ENCODE measurements around the gene NPRL2.

Gene NPRL2

GRCh38 chr3:50325113-50325480, 25.5 kb downstream of the NPRL2 start:
- no peaks in the 10 kb centered on the region for H3K9me3 ChIP-seq (ENCODE audit: control insufficient read depth, low read length)
- no peaks in the 10 kb centered on the region for H3K27me3 ChIP-seq (ENCODE audit: control insufficient read depth in 1 of 2, insufficient read depth in 1 of 2, low read length in 2 of 2)
- no peak overlapping the region for H2AK5ac ChIP-seq (ENCODE audit: low read length, severe bottlenecking)
- H3K18ac ChIP-seq (ENCODE audit: low read depth in 1 of 2, low read length in 2 of 2): no peak overlapping the region
- no peak overlapping the region for H2AFZ ChIP-seq (ENCODE audit: low read depth, low read length)
- peaks cover 29% of the 10 kb centered on the region for H3K4me1 ChIP-seq (ENCODE audit: control insufficient read depth, insufficient read depth, low read depth, low read length)
- no peak for DNase-seq
- H3K4me3 ChIP-seq (ENCODE audit: insufficient read depth in 1 of 2, low read depth in 1 of 2, low read length in 2 of 2): no peak overlapping the region
- no peak overlapping the region for H2BK15ac ChIP-seq (ENCODE audit: low read depth, poor library complexity, severe bottlenecking)
- WGBS: no CpG with 5 or more reads among the region's 2 CpGs
- no peak overlapping the region for H2BK120ac ChIP-seq (ENCODE audit: low read depth, low read length)
- no peak overlapping the region for H3K4ac ChIP-seq (ENCODE audit: low read depth in 1 of 2, low read length in 2 of 2)
- no peak overlapping the region for H3K23ac ChIP-seq (ENCODE audit: low read length in 2 of 2)
- H3K36me3 ChIP-seq (ENCODE audit: control insufficient read depth in 1 of 2, insufficient read depth in 2 of 2, low read depth in 1 of 2, low read length in 2 of 2): peaks cover 27 to 41% of the 10 kb centered on the region in 2 experiments
- no peak overlapping the region for H4K91ac ChIP-seq (ENCODE audit: low read length)
- no peak overlapping the region for H2BK5ac ChIP-seq (ENCODE audit: low read depth, low read length, poor library complexity, severe bottlenecking)
- no peak overlapping the region for H3K4me2 ChIP-seq (ENCODE audit: low read length, poor library complexity, severe bottlenecking)
- H3K14ac ChIP-seq (ENCODE audit: low read length in 2 of 2): no peak overlapping the region
- H3K9ac ChIP-seq (ENCODE audit: low read length): no peak overlapping the region
- H2BK12ac ChIP-seq (ENCODE audit: low read length in 2 of 2): no peak overlapping the region
- peaks cover 17% of the 10 kb centered on the region for H3K79me1 ChIP-seq (replicated peaks; ENCODE audit: low read length, poor library complexity, severe bottlenecking)
- H3K27ac ChIP-seq (ENCODE audit: low read length, poor library complexity, severe bottlenecking): no peak overlapping the region
- no peak overlapping the region for H4K8ac ChIP-seq (ENCODE audit: low read length)

- Histone ChIP-seq H2BK12ac (ENCODE audit: low read length in 2 of 2) (no peak overlapping the region), H2BK120ac (ENCODE audit: low read depth, low read length) (no peak overlapping the region), H3K36me3 (ENCODE audit: control insufficient read depth in 1 of 2, insufficient read depth in 2 of 2, low read depth in 1 of 2, low read length in 2 of 2) (peaks cover 27 to 41% of the 10 kb centered on the region in 2 experiments), H3K18ac (ENCODE audit: low read depth in 1 of 2, low read length in 2 of 2) (no peak overlapping the region), H3K4me3 (ENCODE audit: insufficient read depth in 1 of 2, low read depth in 1 of 2, low read length in 2 of 2) (no peak overlapping the region), H3K79me1 (replicated peaks; ENCODE audit: low read length, poor library complexity, severe bottlenecking) (peaks cover 20% of the 10 kb centered on the region), H3K4me2 (ENCODE audit: low read length, poor library complexity, severe bottlenecking) (no peak overlapping the region), H2AFZ (ENCODE audit: low read depth, low read length) (no peak overlapping the region), H2AK5ac (ENCODE audit: low read length, severe bottlenecking) (peak overlapping the region; percentile 47), H3K27ac (ENCODE audit: low read length, poor library complexity, severe bottlenecking) (no peak overlapping the region), H3K27me3 (ENCODE audit: control insufficient read depth in 1 of 2, insufficient read depth in 1 of 2, low read length in 2 of 2) (no peaks in the 10 kb centered on the region), H3K9ac (ENCODE audit: low read length) (no peak overlapping the region), H4K91ac (ENCODE audit: low read length) (peak overlapping the region; percentile 23), H3K14ac (ENCODE audit: low read length in 2 of 2) (no peak overlapping the region), H3K9me3 (ENCODE audit: control insufficient read depth, low read length) (no peaks in the 10 kb centered on the region), H4K8ac (ENCODE audit: low read length) (no peak overlapping the region), H3K4me1 (ENCODE audit: control insufficient read depth, insufficient read depth, low read depth, low read length) (peaks cover 35% of the 10 kb centered on the region), H2BK15ac (ENCODE audit: low read depth, poor library complexity, severe bottlenecking) (peak overlapping the region; percentile 17), H2BK5ac (ENCODE audit: low read depth, low read length, poor library complexity, severe bottlenecking) (no peak overlapping the region), H3K4ac (ENCODE audit: low read depth in 1 of 2, low read length in 2 of 2) (no peak overlapping the region), H3K23ac (ENCODE audit: low read length in 2 of 2) (no peak overlapping the region)
- WGBS: 77% methylated on average over 3 of the region's 4 CpGs
- DNase-seq: peak; percentile 80
These were observed 26.0 kb downstream of the NPRL2 start for GRCh38 chr3:50324351-50325112.

DNA sequence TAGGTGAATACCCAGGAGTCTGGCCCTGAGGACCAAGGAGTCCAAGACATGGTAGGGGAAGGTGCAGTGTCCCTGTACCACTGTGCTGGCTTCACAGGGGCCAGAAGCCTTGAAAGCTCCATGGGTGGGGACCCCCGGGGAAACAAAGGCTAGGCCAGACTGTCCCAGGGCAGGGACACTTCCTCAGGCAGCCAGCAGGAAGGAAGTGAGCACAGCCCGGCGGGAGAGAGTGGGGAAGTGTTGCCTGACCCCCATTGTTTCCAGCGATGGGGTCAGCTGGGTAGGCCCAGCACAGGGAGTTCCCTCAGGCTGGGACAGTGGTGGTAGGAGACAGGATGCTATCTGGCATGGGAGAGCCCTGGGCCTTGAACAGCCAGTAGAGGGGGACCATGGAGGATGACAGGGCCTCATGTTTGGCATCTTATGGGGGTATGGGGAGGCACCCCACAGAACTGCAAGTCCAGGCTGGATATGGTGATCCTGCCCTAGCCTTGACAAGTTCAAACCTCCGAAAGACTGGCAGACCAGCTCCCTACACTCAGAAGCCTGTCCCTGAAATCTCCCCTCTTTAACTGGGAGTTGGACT, 26.9 kb downstream of the NPRL2 start:
- Histone ChIP-seq H2BK12ac (ENCODE audit: low read length in 2 of 2) (peak overlapping the region in 1 of 2 experiments; percentile 7), H3K9me3 (ENCODE audit: control insufficient read depth, low read length) (no peaks in the 10 kb centered on the region), H3K79me1 (replicated peaks; ENCODE audit: low read length, poor library complexity, severe bottlenecking) (peaks cover 27% of the 10 kb centered on the region), H3K36me3 (ENCODE audit: control insufficient read depth in 1 of 2, insufficient read depth in 2 of 2, low read depth in 1 of 2, low read length in 2 of 2) (peaks cover 31 to 42% of the 10 kb centered on the region in 2 experiments), H2AFZ (ENCODE audit: low read depth, low read length) (no peak overlapping the region), H3K4me3 (ENCODE audit: insufficient read depth in 1 of 2, low read depth in 1 of 2, low read length in 2 of 2) (no peak overlapping the region), H3K18ac (ENCODE audit: low read depth in 1 of 2, low read length in 2 of 2) (no peak overlapping the region), H3K27me3 (ENCODE audit: control insufficient read depth in 1 of 2, insufficient read depth in 1 of 2, low read length in 2 of 2) (no peaks in the 10 kb centered on the region), H2AK5ac (ENCODE audit: low read length, severe bottlenecking) (no peak overlapping the region), H3K14ac (ENCODE audit: low read length in 2 of 2) (no peak overlapping the region), H3K4me1 (ENCODE audit: control insufficient read depth, insufficient read depth, low read depth, low read length) (peaks cover 41% of the 10 kb centered on the region), H2BK120ac (ENCODE audit: low read depth, low read length) (no peak overlapping the region), H3K4me2 (ENCODE audit: low read length, poor library complexity, severe bottlenecking) (no peak overlapping the region), H3K27ac (ENCODE audit: low read length, poor library complexity, severe bottlenecking) (no peak overlapping the region), H2BK5ac (ENCODE audit: low read depth, low read length, poor library complexity, severe bottlenecking) (no peak overlapping the region), H3K9ac (ENCODE audit: low read length) (no peak overlapping the region), H4K8ac (ENCODE audit: low read length) (no peak overlapping the region), H4K91ac (ENCODE audit: low read length) (peak overlapping the region; percentile 21), H2BK15ac (ENCODE audit: low read depth, poor library complexity, severe bottlenecking) (peak overlapping the region; percentile 17), H3K23ac (ENCODE audit: low read length in 2 of 2) (no peak overlapping the region), H3K4ac (ENCODE audit: low read depth in 1 of 2, low read length in 2 of 2) (no peak overlapping the region)
- no peak for DNase-seq
- 92% methylated on average over 5 of the region's 5 CpGs for WGBS

- peaks cover 37 to 45% of the 10 kb centered on the region in 2 experiments for H3K36me3 ChIP-seq (ENCODE audit: control insufficient read depth in 1 of 2, insufficient read depth in 2 of 2, low read depth in 1 of 2, low read length in 2 of 2)
- H3K18ac ChIP-seq (ENCODE audit: low read depth in 1 of 2, low read length in 2 of 2): no peak overlapping the region
- H2BK120ac ChIP-seq (ENCODE audit: low read depth, low read length): no peak overlapping the region
- H3K4ac ChIP-seq (ENCODE audit: low read depth in 1 of 2, low read length in 2 of 2): peak overlapping the region in 1 of 2 experiments; percentile 69
- H3K14ac ChIP-seq (ENCODE audit: low read length in 2 of 2): no peak overlapping the region
- H3K27ac ChIP-seq (ENCODE audit: low read length, poor library complexity, severe bottlenecking): no peak overlapping the region
- no peak overlapping the region for H3K4me2 ChIP-seq (ENCODE audit: low read length, poor library complexity, severe bottlenecking)
- WGBS: 42% methylated on average over 4 of the region's 4 CpGs
- no peaks in the 10 kb centered on the region for H3K9me3 ChIP-seq (ENCODE audit: control insufficient read depth, low read length)
- H2AK5ac ChIP-seq (ENCODE audit: low read length, severe bottlenecking): no peak overlapping the region
- peak overlapping the region; percentile 99 for H3K9ac ChIP-seq (ENCODE audit: low read length)
- DNase-seq: no peak
- no peak overlapping the region for H3K4me3 ChIP-seq (ENCODE audit: insufficient read depth in 1 of 2, low read depth in 1 of 2, low read length in 2 of 2)
- no peak overlapping the region for H3K23ac ChIP-seq (ENCODE audit: low read length in 2 of 2)
- H3K4me1 ChIP-seq (ENCODE audit: control insufficient read depth, insufficient read depth, low read depth, low read length): peaks cover 44% of the 10 kb centered on the region
- peaks cover 33% of the 10 kb centered on the region for H3K79me1 ChIP-seq (replicated peaks; ENCODE audit: low read length, poor library complexity, severe bottlenecking)
- no peak overlapping the region for H2BK15ac ChIP-seq (ENCODE audit: low read depth, poor library complexity, severe bottlenecking)
- peak overlapping the region; percentile 77 for H4K8ac ChIP-seq (ENCODE audit: low read length)
- H4K91ac ChIP-seq (ENCODE audit: low read length): no peak overlapping the region
- peak overlapping the region in 1 of 2 experiments; percentile 7 for H2BK12ac ChIP-seq (ENCODE audit: low read length in 2 of 2)
- no peaks in the 10 kb centered on the region for H3K27me3 ChIP-seq (ENCODE audit: control insufficient read depth in 1 of 2, insufficient read depth in 1 of 2, low read length in 2 of 2)
- H2AFZ ChIP-seq (ENCODE audit: low read depth, low read length): no peak overlapping the region
- no peak overlapping the region for H2BK5ac ChIP-seq (ENCODE audit: low read depth, low read length, poor library complexity, severe bottlenecking)
These were observed 27.4 kb downstream of the NPRL2 start for GRCh38 chr3:50323092-50323600.
